Neural progenitor cell (in vitro differentiated cells): ENCODE measurements around the gene NKX2-2. TPM values are rescaled to one million over a fixed set of nuclear protein-coding genes. Genes with fewer than 3 reads are reported as not detected.

Source experiments
- DNase-seq: peaks from one replicate; pipeline ENCODE4 v3.0.0-alpha.2; 2016; ENCODE audit warnings: low spot score
- H2AFZ ChIP-seq: fragments of 200-600 bp; sonication (generic); replicated peaks from 2 replicates; pipeline ENCODE4 v1.6.1; 2016; ENCODE audit warnings: antibody characterized with exemption
- H3F3A ChIP-seq: fragments of 200-600 bp; sonication (generic); 2 replicates; pipeline ENCODE4 v1.6.1; 2016; ENCODE audit warnings: antibody characterized with exemption, low read depth
- H3K27ac ChIP-seq: fragments of 200-600 bp; sonication (generic); 2 replicates; pipeline ENCODE4 v1.5.1; 2016; ENCODE audit warnings: mild to moderate bottlenecking
- H3K27me3 ChIP-seq: fragments of 200-600 bp; sonication (generic); 2 replicates; pipeline ENCODE4 v1.6.1; 2016; ENCODE audit warnings: mild to moderate bottlenecking, moderate library complexity
- H3K36me3 ChIP-seq: fragments of 200-600 bp; sonication (generic); 2 replicates; pipeline ENCODE4 v1.5.1; 2016
- H3K4me1 ChIP-seq: fragments of 200-600 bp; sonication (generic); 2 replicates; pipeline ENCODE4 v1.6.1; 2016; ENCODE audit warnings: mixed run types
- H3K4me2 ChIP-seq: fragments of 200-600 bp; sonication (generic); 2 replicates; pipeline ENCODE4 v1.6.1; 2016
- H3K4me3 ChIP-seq: fragments of 200-600 bp; sonication (generic); 2 replicates; pipeline ENCODE4 v1.5.1; 2016
- H3K79me2 ChIP-seq: fragments of 200-600 bp; sonication (generic); 2 replicates; pipeline ENCODE4 v1.6.1; 2016; ENCODE audit warnings: low read depth
- H3K9ac ChIP-seq: fragments of 200-600 bp; sonication (generic); 2 replicates; pipeline ENCODE4 v1.6.1; 2016
- H3K9me3 ChIP-seq: fragments of 200-600 bp; sonication (generic); 2 replicates; pipeline ENCODE4 v1.5.1; 2016; ENCODE audit warnings: low read depth
- H4K20me1 ChIP-seq: fragments of 200-600 bp; sonication (generic); 2 replicates; pipeline ENCODE4 v1.6.1; 2016; ENCODE audit warnings: low read depth
- H3K27ac Mint-ChIP-seq: 3 replicates; pipeline ENCODE4 v1.8.0; 2021; ENCODE audit warnings: mixed read lengths
- H3K27me3 Mint-ChIP-seq: 2 replicates; pipeline ENCODE4 v1.8.0; 2022; ENCODE audit warnings: low read depth, mild to moderate bottlenecking, inconsistent platforms, moderate library complexity, mixed read lengths; ENCODE audit not compliant: insufficient read depth
- H3K36me3 Mint-ChIP-seq: 3 replicates; pipeline ENCODE4 v1.8.0; 2021; ENCODE audit warnings: mixed read lengths
- H3K4me1 Mint-ChIP-seq: 3 replicates; pipeline ENCODE4 v1.8.0; 2021; ENCODE audit warnings: mixed read lengths
- H3K4me3 Mint-ChIP-seq: 3 replicates; pipeline ENCODE4 v1.8.0; 2021; ENCODE audit warnings: mild to moderate bottlenecking, moderate library complexity, mixed read lengths
- H3K9me3 Mint-ChIP-seq: 3 replicates; pipeline ENCODE4 v1.8.0; 2020; ENCODE audit warnings: mixed read lengths
- CTCF ChIP-seq: fragments of 200-600 bp; sonication (generic); IDR thresholded peaks from 2 replicates; pipeline ENCODE4 v1.5.1; 2017; ENCODE audit warnings: antibody characterized with exemption, mild to moderate bottlenecking
- EZH2 ChIP-seq: fragments of 200-600 bp; sonication (generic); IDR thresholded peaks from 2 replicates; pipeline ENCODE4 v1.6.1; 2017; ENCODE audit warnings: antibody characterized with exemption, mild to moderate bottlenecking, moderate library complexity
- EZH2phosphoT487 ChIP-seq: fragments of 200-600 bp; sonication (generic); IDR thresholded peaks from 2 replicates; pipeline ENCODE4 v1.6.1; 2017; ENCODE audit warnings: antibody characterized with exemption
- total RNA-seq: library from RNA; depleted of rRNA; stranded (reverse); fragments of >200 nt; gene quantifications from 2 replicates; pipeline ENCODE4 v1.2.3, GENCODE V29; 2015; ENCODE audit warnings: low replicate concordance

NKX2-2 gene
- total RNA-seq, 1 donor from 2014 or later, result not detected

- H3K27me3 Mint-ChIP-seq, result peaks cover 73% of the 10 kb centered on the region
Observed at GRCh38 chr20:21510414-21511384, 3.2 kb downstream of the NKX2-2 start.

GRCh38 chr20:21509597-21510371 is 4.1 kb downstream of the NKX2-2 start:
- H3K27me3 ChIP-seq, result peaks cover 100% of the 10 kb centered on the region
- Mint-ChIP-seq H3K27ac (no peak overlapping the region), H3K27me3 (peaks cover 78% of the 10 kb centered on the region), H3K4me1 (peaks cover 22% of the 10 kb centered on the region), H3K4me3 (no peak overlapping the region), H3K9me3 (no peaks in the 10 kb centered on the region), H3K36me3 (no peaks in the 10 kb centered on the region)
- DNase-seq, result peak; percentile 75
- no peak overlapping the region for H3K9ac ChIP-seq
- no peaks in the 10 kb centered on the region for H3K79me2 ChIP-seq
- TF ChIP-seq EZH2 (peak; percentile 57), EZH2phosphoT487 (peak; percentile 64), CTCF (peak; percentile 29)
- peaks cover 85% of the 10 kb centered on the region for H4K20me1 ChIP-seq
- peaks cover 35% of the 10 kb centered on the region for H3K4me1 ChIP-seq
- H3K4me3 ChIP-seq, result peak overlapping the region; percentile 23
- H3K36me3 ChIP-seq, result no peaks in the 10 kb centered on the region
- H3K9me3 ChIP-seq, result no peaks in the 10 kb centered on the region
- peak overlapping the region; percentile 53 for H3K4me2 ChIP-seq
- H3K27ac ChIP-seq, result no peak overlapping the region
- peaks cover 32% of the 10 kb centered on the region for H3F3A ChIP-seq
- H2AFZ ChIP-seq, result no peak overlapping the region

More at GRCh38 chr20:21510414-21511384, 3.2 kb downstream of the NKX2-2 start:
- peak; percentile 59 for DNase-seq
- no peaks in the 10 kb centered on the region for H3K9me3 ChIP-seq
- H3K27me3 ChIP-seq, result peaks cover 100% of the 10 kb centered on the region
- H3K4me1 ChIP-seq, result peaks cover 42% of the 10 kb centered on the region
- Mint-ChIP-seq H3K9me3 (no peaks in the 10 kb centered on the region), H3K4me3 (no peak overlapping the region), H3K27ac (no peak overlapping the region), H3K4me1 (peaks cover 20% of the 10 kb centered on the region), H3K36me3 (no peaks in the 10 kb centered on the region)
- peaks cover 41% of the 10 kb centered on the region for H3F3A ChIP-seq
- TF ChIP-seq EZH2 (peak; percentile 87), EZH2phosphoT487 (peak; percentile 90), CTCF (no peak)
- peak overlapping the region; percentile 53 for H3K4me2 ChIP-seq
- H4K20me1 ChIP-seq, result peaks cover 90% of the 10 kb centered on the region
- H3K79me2 ChIP-seq, result no peaks in the 10 kb centered on the region
- peak overlapping the region; percentile 14 for H3K4me3 ChIP-seq
- H3K9ac ChIP-seq, result no peak overlapping the region
- no peak overlapping the region for H2AFZ ChIP-seq
- no peaks in the 10 kb centered on the region for H3K36me3 ChIP-seq
- H3K27ac ChIP-seq, result no peak overlapping the region

GRCh38 chr20:21509079-21509596 is 4.7 kb downstream of the NKX2-2 start:
- Mint-ChIP-seq H3K4me1 (peaks cover 17% of the 10 kb centered on the region), H3K36me3 (no peaks in the 10 kb centered on the region), H3K9me3 (no peaks in the 10 kb centered on the region), H3K27me3 (peaks cover 76% of the 10 kb centered on the region), H3K4me3 (no peak overlapping the region), H3K27ac (no peak overlapping the region)
- Histone ChIP-seq H3K36me3 (no peaks in the 10 kb centered on the region), H3K27ac (no peak overlapping the region), H4K20me1 (peaks cover 82% of the 10 kb centered on the region), H3K4me2 (peak overlapping the region; percentile 55), H3K9ac (no peak overlapping the region), H2AFZ (no peak overlapping the region), H3K27me3 (peaks cover 100% of the 10 kb centered on the region), H3K4me1 (peaks cover 28% of the 10 kb centered on the region), H3K9me3 (no peaks in the 10 kb centered on the region), H3K79me2 (no peaks in the 10 kb centered on the region), H3K4me3 (peak overlapping the region; percentile 18), H3F3A (peaks cover 25% of the 10 kb centered on the region)
- peak; percentile 7 for TF ChIP-seq EZH2phosphoT487
- no peak for TF ChIP-seq EZH2
- TF ChIP-seq CTCF, result no peak
- DNase-seq, result peak; percentile 31
